Liver (tissue), 9 donors: ENCODE data around the gene PCYT1A. TPM values are rescaled to one million over a fixed set of nuclear protein-coding genes. Genes with fewer than 3 reads are reported as not detected.
"Not testable (repeated sequence)": the region's sequence is repeated elsewhere in the genome, so short reads cannot be mapped to it uniquely, and the experiment has no call there.

Experiments
- DNase-seq: peaks from one replicate; pipeline ENCODE4 v3.0.0-alpha.2; 2017; ENCODE audit warnings: low spot score
- H3K27ac ChIP-seq, 2 donors: one replicate each; pipeline ENCODE4 v1.7.0; 2013; ENCODE audit warnings: inconsistent platforms in 2 of 2, low read length in 2 of 2, control low read depth in 1 of 2, low read depth in 1 of 2, mild to moderate bottlenecking in 1 of 2
- H3K27me3 ChIP-seq, 4 donors: one replicate each; pipeline versions ENCODE4 v1.6.1 to v1.7.0; 2013; ENCODE audit warnings: low read length in 3 of 4, inconsistent platforms in 1 of 4, mild to moderate bottlenecking in 1 of 4, moderate library complexity in 1 of 4; ENCODE audit not compliant: control insufficient read depth in 4 of 4, insufficient read depth in 4 of 4
- H3K36me3 ChIP-seq, 4 donors: one replicate each; pipeline versions ENCODE4 v1.6.1 to v1.7.0; 2013; ENCODE audit warnings: low read length in 3 of 4, mild to moderate bottlenecking in 3 of 4, low read depth in 1 of 4, moderate library complexity in 1 of 4; ENCODE audit not compliant: control insufficient read depth in 4 of 4, insufficient read depth in 3 of 4
- H3K4me1 ChIP-seq, 4 donors: one replicate each; pipeline versions ENCODE4 v1.6.1 to v1.7.0; 2013; ENCODE audit warnings: low read length in 3 of 4, mild to moderate bottlenecking in 3 of 4, moderate library complexity in 1 of 4; ENCODE audit not compliant: control insufficient read depth in 4 of 4, insufficient read depth in 4 of 4
- H3K4me3 ChIP-seq, 3 donors: one replicate each; pipeline versions ENCODE4 v1.6.1 to v1.7.0; 2013; ENCODE audit warnings: low read length in 3 of 3, control low read depth in 1 of 3, low read depth in 1 of 3, mild to moderate bottlenecking in 1 of 3
- H3K9ac ChIP-seq, 2 donors: one replicate each; pipeline ENCODE4 v1.7.0; 2013; ENCODE audit warnings: low read length in 2 of 2, mild to moderate bottlenecking in 2 of 2, moderate library complexity in 2 of 2, control low read depth in 1 of 2, low read depth in 1 of 2
- H3K9me3 ChIP-seq, 4 donors: one replicate each; pipeline versions ENCODE4 v1.6.1 to v1.7.0; 2013; ENCODE audit warnings: low read length in 3 of 4; ENCODE audit not compliant: control insufficient read depth in 4 of 4
- EGR1 ChIP-seq, 2 donors: IDR thresholded peaks; 2 replicates each; pipeline ENCODE4 v1.6.1; 2016 to 2018; ENCODE audit warnings: antibody characterized with exemption in 2 of 2, low read depth in 2 of 2
- FOXA2 ChIP-seq: IDR thresholded peaks from 2 replicates; pipeline ENCODE4 v1.6.1; 2016; ENCODE audit warnings: antibody characterized with exemption
- HNF4A ChIP-seq, 2 donors: conservative IDR thresholded peaks; 2 replicates each; pipeline ENCODE4 v1.6.1; 2016; ENCODE audit warnings: antibody characterized with exemption in 2 of 2, mild to moderate bottlenecking in 2 of 2
- HNF4G ChIP-seq: IDR thresholded peaks from 2 replicates; pipeline ENCODE4 v1.6.1; 2016; ENCODE audit warnings: antibody characterized with exemption
- NR2F2 ChIP-seq: IDR thresholded peaks from 2 replicates; pipeline ENCODE4 v1.6.1; 2016; ENCODE audit warnings: antibody characterized with exemption
- RXRA ChIP-seq, 2 donors: IDR thresholded peaks; 2 replicates each; pipeline ENCODE4 v1.6.1; 2017 to 2018; ENCODE audit warnings: antibody characterized with exemption in 2 of 2, mild to moderate bottlenecking in 1 of 2
- SP1 ChIP-seq: IDR thresholded peaks from 2 replicates; pipeline ENCODE4 v1.6.1; 2018; ENCODE audit warnings: antibody characterized with exemption, mild to moderate bottlenecking
- YY1 ChIP-seq: IDR thresholded peaks from 2 replicates; pipeline ENCODE4 v1.6.1; 2016; ENCODE audit warnings: antibody characterized with exemption, mild to moderate bottlenecking
- WGBS: extraction: QIAGEN DNeasy Blood & Tissue Kit; methylation state at CpG from one replicate; pipeline ENCODE4 v1.1.7; 2013; 5-methylcytosine and 5-hydroxymethylcytosine counted together
- polyA plus RNA-seq, 2 donors: library from polyadenylated mRNA; stranded (reverse) in 1 of 2; unstranded in 1 of 2; fragments of 200-250 nt in 1 of 2; fragments of >200 nt in 1 of 2; fragmentation: Nextera tagmentation in 1 of 2; extraction: Ambion mirVana in 1 of 2; gene quantifications; one replicate each; pipeline versions ENCODE4 v1.2.1 to v1.2.3, GENCODE V29; 2013 to 2015
- total RNA-seq, 2 donors: library from RNA; depleted of rRNA; stranded (reverse); fragments of >200 nt; gene quantifications; one replicate each; pipeline ENCODE4 v1.2.3, GENCODE V29; 2014
- TF ChIP-seq, protein P1 (sequence below): fragments of 150-350 bp; IDR thresholded peaks from 2 replicates; pipeline ENCODE4 v1.5.1; 2017; ENCODE audit warnings: improper control_type of control experiment, low read depth, low read length; ENCODE audit not compliant: missing input control
- TF ChIP-seq, protein P2 (sequence below): IDR thresholded peaks from 2 replicates; pipeline ENCODE4 v1.6.1; 2016; ENCODE audit warnings: antibody characterized with exemption
- TF ChIP-seq, protein P3 (sequence below): IDR thresholded peaks from 2 replicates; pipeline ENCODE4 v1.6.1; 2016; ENCODE audit warnings: antibody characterized with exemption
- TF ChIP-seq, protein P4 (sequence below): IDR thresholded peaks from 2 replicates; pipeline ENCODE4 v1.6.1; 2016; ENCODE audit warnings: antibody characterized with exemption
- donor health status: healthy.
- donor health status: healthy.
- donor health status: healthy.
- donor health status: healthy.
- donor health status: healthy.

Gene PCYT1A
- total and polyA plus RNA-seq, 4 donors: 12.5 to 56.8 (median 24.3) TPM

DNA sequence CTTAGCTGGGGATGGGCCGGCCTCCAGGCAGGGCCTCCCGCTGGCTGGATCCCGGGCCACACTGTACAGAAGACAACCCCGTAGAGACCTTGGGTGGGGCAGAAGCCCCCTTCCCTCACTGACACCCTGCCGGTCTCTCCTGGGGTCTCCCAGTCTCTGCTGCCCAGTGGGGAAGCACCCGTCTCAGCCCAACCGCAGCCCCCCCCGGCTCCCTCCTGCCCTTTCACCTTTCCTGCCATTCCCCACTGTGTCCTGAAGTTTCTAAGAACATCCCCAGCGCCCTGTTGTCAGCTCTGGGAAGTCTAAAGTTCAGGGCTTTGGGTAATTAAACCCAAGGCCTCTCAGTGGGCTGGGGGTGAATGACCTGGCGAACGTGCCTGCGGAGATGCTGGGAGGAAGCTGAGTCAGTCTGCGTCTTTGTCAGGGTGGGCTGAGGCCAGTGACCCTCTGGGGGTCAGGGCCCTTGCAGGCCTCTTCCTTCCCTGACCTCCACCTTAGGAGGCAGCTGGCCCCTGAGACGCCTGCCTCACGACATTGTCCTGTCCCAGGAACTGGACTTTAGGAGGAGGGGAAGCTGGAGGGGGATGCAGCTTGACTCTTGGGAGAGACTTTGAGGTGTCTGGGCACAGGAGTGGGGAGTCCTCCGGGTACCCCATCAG lies 72.6 kb downstream of the PCYT1A start (continued):
- TF ChIP-seq, protein P1, sequence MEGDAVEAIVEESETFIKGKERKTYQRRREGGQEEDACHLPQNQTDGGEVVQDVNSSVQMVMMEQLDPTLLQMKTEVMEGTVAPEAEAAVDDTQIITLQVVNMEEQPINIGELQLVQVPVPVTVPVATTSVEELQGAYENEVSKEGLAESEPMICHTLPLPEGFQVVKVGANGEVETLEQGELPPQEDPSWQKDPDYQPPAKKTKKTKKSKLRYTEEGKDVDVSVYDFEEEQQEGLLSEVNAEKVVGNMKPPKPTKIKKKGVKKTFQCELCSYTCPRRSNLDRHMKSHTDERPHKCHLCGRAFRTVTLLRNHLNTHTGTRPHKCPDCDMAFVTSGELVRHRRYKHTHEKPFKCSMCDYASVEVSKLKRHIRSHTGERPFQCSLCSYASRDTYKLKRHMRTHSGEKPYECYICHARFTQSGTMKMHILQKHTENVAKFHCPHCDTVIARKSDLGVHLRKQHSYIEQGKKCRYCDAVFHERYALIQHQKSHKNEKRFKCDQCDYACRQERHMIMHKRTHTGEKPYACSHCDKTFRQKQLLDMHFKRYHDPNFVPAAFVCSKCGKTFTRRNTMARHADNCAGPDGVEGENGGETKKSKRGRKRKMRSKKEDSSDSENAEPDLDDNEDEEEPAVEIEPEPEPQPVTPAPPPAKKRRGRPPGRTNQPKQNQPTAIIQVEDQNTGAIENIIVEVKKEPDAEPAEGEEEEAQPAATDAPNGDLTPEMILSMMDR: no peak
- TF ChIP-seq YY1 (peak; percentile 80), RXRA (IDR thresholded peaks at IDR 0.05) (peak; percentile 100), SP1 (peak; percentile 98), FOXA2 (no peak), NR2F2 (peak; percentile 98)
- TF ChIP-seq, protein P2, sequence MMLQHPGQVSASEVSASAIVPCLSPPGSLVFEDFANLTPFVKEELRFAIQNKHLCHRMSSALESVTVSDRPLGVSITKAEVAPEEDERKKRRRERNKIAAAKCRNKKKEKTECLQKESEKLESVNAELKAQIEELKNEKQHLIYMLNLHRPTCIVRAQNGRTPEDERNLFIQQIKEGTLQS: no peak
- TF ChIP-seq, protein P3, sequence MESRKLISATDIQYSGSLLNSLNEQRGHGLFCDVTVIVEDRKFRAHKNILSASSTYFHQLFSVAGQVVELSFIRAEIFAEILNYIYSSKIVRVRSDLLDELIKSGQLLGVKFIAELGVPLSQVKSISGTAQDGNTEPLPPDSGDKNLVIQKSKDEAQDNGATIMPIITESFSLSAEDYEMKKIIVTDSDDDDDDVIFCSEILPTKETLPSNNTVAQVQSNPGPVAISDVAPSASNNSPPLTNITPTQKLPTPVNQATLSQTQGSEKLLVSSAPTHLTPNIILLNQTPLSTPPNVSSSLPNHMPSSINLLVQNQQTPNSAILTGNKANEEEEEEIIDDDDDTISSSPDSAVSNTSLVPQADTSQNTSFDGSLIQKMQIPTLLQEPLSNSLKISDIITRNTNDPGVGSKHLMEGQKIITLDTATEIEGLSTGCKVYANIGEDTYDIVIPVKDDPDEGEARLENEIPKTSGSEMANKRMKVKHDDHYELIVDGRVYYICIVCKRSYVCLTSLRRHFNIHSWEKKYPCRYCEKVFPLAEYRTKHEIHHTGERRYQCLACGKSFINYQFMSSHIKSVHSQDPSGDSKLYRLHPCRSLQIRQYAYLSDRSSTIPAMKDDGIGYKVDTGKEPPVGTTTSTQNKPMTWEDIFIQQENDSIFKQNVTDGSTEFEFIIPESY: peak; percentile 32

DNA sequence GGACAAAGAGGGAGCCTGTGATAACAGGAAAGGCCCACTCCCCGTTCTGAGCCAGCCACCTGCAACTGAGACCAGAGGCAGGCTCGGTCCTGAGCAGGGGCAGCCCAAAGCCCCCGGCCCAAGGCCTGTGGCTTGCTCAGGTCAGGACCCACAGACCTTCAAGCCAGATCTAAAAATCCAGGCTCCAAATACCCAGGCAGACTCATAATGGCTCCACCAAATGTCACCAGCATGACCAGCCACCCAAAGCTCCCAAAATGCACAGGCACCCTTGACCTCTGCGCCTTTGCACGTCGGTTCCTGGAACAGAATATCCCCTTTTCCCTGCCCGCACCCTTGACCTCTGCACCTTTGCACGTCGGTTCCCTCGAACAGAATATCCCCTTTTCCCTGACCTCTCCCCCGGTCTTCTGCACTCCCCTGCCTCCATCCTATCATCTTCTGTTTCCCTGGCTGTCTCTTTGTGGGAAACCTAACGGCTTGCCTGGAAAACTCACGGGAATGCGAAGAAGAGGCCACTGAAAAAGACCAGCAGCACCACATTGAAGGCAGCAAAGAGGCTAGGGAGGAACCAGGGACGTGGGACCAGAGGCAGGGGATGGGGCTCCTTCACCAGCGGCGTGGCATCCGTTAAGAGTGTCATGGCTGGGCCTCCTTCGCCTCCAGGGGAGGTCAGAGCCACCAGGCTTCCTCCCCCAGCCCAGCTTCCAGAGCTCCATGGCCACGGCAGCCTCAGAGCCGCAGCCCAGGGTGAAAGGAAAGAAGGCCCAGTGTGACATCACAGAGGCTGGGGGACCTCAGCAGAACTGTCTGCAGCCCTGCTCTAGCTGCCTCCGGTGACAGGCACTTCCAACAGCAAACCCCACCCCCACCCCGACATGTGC lies 76.6 kb downstream of the PCYT1A start, which contains the start of gene ZDHHC19:
TSS of gene ZDHHC19 (minus strand) at position 728 of the 884 bp plus-strand sequence. CDS start at position 643, 85 bp downstream.
- no peaks in the 10 kb centered on the region for H3K36me3 ChIP-seq
- no peaks in the 10 kb centered on the region for H3K27me3 ChIP-seq
- no peak for DNase-seq
- H3K27ac ChIP-seq: no peak within 1 kb of the TSS
- TF ChIP-seq HNF4G: no peak
- TF ChIP-seq, protein P4, sequence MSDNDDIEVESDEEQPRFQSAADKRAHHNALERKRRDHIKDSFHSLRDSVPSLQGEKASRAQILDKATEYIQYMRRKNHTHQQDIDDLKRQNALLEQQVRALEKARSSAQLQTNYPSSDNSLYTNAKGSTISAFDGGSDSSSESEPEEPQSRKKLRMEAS: no peak
- no peak for TF ChIP-seq FOXA2
- no peak for TF ChIP-seq HNF4A (conservative IDR thresholded peaks at IDR 0.05)
- peak in 1 of 2 donors; percentile 4 for TF ChIP-seq RXRA (IDR thresholded peaks at IDR 0.05)
- no peak for TF ChIP-seq EGR1 (IDR thresholded peaks at IDR 0.05; ENCODE audit: low read depth in 2 of 2)
- 76% methylated on average over 23 of the region's 23 CpGs for WGBS
- H3K4me1 ChIP-seq: peaks cover 11 to 29% (median 22%) of the 10 kb centered on the region in 4 donors
- H3K9ac ChIP-seq: no peak within 1 kb of the TSS
- H3K9me3 ChIP-seq: no peaks in the 10 kb centered on the region
- H3K4me3 ChIP-seq: no peak within 1 kb of the TSS

DNA sequence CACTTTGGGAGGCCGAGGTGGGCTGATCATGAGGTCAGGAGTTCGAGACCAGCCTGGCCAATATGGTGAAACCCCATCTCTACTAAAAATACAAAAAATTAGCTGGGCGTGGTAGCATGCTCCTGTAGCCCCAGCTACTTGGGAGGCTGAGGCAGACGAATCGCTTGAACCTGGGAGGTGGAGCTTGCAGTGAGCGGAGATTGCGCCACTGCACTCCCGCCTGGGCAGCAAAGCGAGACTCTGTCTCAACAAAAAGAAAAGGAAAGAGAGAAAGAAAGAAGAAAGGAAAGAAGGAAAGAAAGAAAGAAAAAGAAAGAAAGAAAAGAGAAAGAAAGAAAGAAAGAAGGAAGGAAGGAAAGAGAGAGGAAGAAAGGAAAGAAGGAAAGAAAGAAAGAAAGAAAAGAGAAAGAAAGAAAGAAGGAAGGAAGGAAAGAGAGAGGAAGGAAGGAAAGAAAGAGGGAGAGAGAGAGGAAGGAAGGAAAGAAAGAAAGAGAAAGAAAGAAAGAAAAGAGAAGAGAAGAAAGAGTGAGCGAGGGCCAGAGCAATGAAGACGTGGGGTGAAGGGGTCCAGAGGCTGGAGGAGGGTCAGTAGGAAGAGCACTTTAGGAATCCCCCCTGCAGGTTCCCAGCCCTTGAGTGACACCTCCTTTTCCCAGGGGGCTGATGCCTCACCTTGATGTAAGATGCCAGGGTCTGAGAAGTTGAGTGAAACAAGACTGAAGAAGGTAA lies 77.4 kb downstream of the PCYT1A start:
- H3K36me3 ChIP-seq, H3K4me3 ChIP-seq, DNase-seq, H3K27ac ChIP-seq, H3K27me3 ChIP-seq, H3K9ac ChIP-seq, H3K9me3 ChIP-seq: not testable (repeated sequence)
- peaks cover 7 to 24% (median 14%) of the 10 kb centered on the region in 4 donors for H3K4me1 ChIP-seq
- 96% methylated on average over 11 of the region's 11 CpGs for WGBS
